Measurements from ENCODE around the gene PDGFB. TPM values are rescaled to one million over a fixed set of nuclear protein-coding genes. Genes with fewer than 3 reads are reported as not detected.
A peak's percentile ranks its signal among the peaks of the same experiment; 100 is the strongest.

The PDGFB gene
- total and polyA plus RNA-seq, 8 donors = 16.0 to 28.2 (median 23.3) TPM

DNA sequence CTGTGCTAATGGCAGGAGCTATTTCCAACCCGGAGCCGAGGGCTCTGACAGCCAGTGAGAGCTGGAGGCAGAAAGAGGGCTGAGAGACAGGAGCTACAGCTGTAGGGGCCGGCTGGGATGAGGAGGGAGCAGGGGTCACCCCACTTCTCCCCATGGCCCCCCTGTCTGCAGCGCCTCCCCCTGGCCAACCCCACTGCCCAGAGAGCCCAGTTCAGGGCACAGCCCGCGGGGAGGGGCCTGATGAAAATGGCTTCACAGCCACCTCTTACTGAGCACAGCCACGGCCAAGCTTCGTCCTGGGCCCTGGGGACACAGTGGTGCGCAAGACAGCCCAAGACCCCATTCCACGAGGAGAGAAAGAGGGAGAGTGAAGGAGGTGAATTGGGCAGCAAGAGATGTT is 46.7 kb upstream of the PDGFB start:
- Histone ChIP-seq H3K36me3 (no peaks in the 10 kb centered on the region), H3K9me3 (no peaks in the 10 kb centered on the region), H3K4me3 (no peak overlapping the region), H3K27ac (no peak overlapping the region), H3K4me1 (peaks cover 14 to 57% of the 10 kb centered on the region in 2 donors), H3K27me3 (no peaks in the 10 kb centered on the region)
- DNase-seq (no peak), ATAC-seq (no peak)
- TF ChIP-seq, protein P1, sequence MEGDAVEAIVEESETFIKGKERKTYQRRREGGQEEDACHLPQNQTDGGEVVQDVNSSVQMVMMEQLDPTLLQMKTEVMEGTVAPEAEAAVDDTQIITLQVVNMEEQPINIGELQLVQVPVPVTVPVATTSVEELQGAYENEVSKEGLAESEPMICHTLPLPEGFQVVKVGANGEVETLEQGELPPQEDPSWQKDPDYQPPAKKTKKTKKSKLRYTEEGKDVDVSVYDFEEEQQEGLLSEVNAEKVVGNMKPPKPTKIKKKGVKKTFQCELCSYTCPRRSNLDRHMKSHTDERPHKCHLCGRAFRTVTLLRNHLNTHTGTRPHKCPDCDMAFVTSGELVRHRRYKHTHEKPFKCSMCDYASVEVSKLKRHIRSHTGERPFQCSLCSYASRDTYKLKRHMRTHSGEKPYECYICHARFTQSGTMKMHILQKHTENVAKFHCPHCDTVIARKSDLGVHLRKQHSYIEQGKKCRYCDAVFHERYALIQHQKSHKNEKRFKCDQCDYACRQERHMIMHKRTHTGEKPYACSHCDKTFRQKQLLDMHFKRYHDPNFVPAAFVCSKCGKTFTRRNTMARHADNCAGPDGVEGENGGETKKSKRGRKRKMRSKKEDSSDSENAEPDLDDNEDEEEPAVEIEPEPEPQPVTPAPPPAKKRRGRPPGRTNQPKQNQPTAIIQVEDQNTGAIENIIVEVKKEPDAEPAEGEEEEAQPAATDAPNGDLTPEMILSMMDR (IDR thresholded peaks at IDR 0.05) = no peak
- intact Hi-C loops (cut with DNase I) = no loop called here

DNA sequence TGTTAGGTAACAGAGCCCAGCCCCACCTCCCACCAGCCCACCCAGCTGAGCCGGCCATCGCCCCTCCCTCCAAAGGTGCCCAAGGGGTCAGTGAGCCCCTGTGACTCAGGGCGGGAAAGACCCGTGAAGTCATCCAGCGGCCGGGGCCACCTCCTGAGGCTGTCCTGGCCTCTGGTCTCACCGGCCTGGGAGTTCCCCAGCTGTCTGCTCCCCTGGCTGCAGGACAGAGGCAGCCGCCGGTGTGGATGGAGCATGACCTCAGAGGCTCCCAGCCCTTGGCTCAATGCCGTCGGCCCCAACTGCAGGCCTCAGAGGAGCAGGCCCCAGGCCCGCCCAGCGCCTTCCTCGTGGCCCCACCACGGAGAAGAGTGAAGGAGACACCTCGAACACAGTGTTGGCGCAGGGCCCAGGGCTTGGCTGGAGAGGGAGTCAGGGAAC is 46.0 kb upstream of the PDGFB start:
- no peaks in the 10 kb centered on the region for H3K27me3 ChIP-seq
- ATAC-seq (peak; percentile 37), DNase-seq (peak in 2 of 4 donors; percentile 51 to 82)
- H3K4me3 ChIP-seq = no peak overlapping the region
- H3K36me3 ChIP-seq = no peaks in the 10 kb centered on the region
- intact Hi-C loops (cut with DNase I) = no loop called here
- H3K9me3 ChIP-seq = no peaks in the 10 kb centered on the region
- H3K27ac ChIP-seq = no peak overlapping the region
- TF ChIP-seq, protein P1 (IDR thresholded peaks at IDR 0.05) = no peak
- H3K4me1 ChIP-seq = peaks cover 14 to 64% of the 10 kb centered on the region in 2 donors

DNA sequence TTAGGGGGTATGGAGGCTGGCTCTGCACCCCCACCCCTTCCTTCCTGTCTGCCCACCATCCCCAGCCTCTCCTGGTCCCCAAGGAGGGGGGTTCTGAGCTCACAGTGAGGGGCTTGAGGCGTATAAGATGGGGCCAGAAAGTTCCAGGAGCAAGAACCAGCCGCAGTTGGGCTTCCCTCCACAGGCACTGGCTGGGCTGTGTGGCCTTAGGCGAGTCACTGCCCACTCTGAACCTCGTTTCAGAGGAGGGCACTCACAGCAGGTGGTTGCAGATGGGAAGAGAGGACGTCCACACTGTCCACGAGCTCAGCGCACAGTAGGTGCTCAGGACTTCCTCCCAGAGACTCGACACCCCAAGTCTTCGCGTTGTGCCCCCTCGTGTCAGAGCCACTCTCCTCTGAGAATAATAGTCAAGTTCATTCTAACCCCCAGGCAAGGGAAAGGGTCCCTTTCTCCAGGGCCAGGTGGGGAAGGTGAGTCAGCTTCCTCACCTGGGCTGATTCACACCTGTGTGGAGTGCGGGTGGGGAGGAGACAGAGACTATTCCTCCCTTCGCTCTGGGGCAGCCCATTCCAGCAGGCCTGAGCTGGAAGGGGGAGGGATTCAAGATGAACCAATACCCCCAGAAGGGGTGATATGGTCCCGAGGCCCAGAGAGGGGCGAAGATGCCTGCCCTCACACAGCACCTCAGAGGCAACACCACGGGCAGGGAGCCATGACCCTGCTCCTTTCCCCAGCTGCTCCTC is 45.4 kb upstream of the PDGFB start:
- ATAC-seq = no peak
- Histone ChIP-seq H3K27me3 (no peaks in the 10 kb centered on the region), H3K9me3 (peaks cover 0 to 3% of the 10 kb centered on the region in 2 donors), H3K4me3 (no peak overlapping the region), H3K36me3 (no peaks in the 10 kb centered on the region), H3K27ac (no peak overlapping the region), H3K4me1 (peaks cover 14 to 68% of the 10 kb centered on the region in 2 donors)
- TF ChIP-seq, protein P1 (IDR thresholded peaks at IDR 0.05) = no peak
- no peak for DNase-seq
- intact Hi-C loops (cut with DNase I) = no loop called here

DNA sequence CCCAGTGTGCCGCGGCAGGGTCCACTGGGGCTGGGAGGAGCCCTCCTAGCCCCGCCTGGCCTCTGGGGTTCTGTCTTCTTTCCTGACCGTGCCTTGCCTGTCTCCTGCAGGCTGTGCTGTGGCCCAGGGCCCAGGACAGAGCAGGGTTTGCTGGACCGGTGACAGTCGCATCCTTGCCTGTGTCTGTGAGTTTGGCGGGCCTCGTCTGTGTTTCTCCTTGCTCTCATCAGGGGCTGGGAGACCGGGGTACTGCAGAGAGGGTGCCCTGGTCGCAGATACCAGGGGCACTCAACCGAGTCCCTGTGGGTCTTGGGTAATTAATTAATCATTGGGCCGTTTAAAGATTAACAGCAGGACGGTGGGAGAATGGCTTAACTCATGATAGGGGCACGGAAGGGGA is 44.8 kb upstream of the PDGFB start:
- H3K36me3 ChIP-seq = no peaks in the 10 kb centered on the region
- DNase-seq (no peak), ATAC-seq (no peak)
- no peaks in the 10 kb centered on the region for H3K27me3 ChIP-seq
- no peak overlapping the region for H3K4me3 ChIP-seq
- H3K9me3 ChIP-seq = peaks cover 0 to 9% of the 10 kb centered on the region in 2 donors
- peaks cover 14 to 68% of the 10 kb centered on the region in 2 donors for H3K4me1 ChIP-seq
- no peak overlapping the region for H3K27ac ChIP-seq
- intact Hi-C loops (cut with DNase I) = no loop called here
- TF ChIP-seq, protein P1 (IDR thresholded peaks at IDR 0.05) = no peak

DNA sequence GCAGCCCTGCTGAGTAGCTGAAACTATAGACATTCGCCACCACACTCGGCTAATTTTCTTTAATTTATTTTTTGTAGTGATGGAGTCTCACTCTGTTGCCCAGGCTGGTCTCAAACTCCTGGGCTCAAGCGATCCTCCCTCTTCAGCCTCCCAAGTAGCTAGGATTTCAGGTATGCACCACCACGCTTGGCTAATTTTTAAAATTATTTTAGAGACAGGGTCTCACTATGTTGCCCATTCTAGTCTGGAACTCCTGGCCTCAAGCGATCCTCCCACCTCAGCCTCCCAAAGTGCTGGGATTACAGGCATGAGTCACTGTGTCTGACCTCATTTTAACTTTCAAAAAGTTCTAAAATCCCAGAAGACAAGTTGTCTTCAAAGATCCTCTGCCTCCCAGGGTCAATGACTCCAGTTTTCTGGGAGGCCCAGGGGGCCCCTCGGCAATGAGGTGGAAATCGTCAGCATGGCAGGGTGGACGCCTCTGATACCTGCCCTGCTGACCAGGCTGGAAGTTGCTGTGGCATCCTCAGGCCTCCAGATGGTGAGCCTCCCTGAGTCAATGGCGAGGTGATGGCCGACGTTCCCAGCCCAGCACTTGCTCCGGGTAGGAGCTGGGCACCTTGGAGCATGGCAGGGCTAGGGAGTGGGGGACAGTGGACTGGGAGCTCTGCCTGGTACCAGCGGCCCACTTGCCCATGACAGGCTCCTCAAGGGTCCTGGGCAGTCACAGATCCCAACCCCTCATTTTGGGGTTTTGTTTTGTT is 43.5 kb upstream of the PDGFB start:
- H3K4me1 ChIP-seq = peaks cover 16 to 74% of the 10 kb centered on the region in 2 donors
- TF ChIP-seq, protein P1 (IDR thresholded peaks at IDR 0.05) = no peak
- intact Hi-C loops (cut with DNase I) = no loop called here
- DNase-seq (no peak), ATAC-seq (no peak)
- no peaks in the 10 kb centered on the region for H3K36me3 ChIP-seq
- H3K9me3 ChIP-seq = peaks cover 0 to 11% of the 10 kb centered on the region in 2 donors
- H3K27me3 ChIP-seq = no peaks in the 10 kb centered on the region
- no peak overlapping the region for H3K27ac ChIP-seq
- H3K4me3 ChIP-seq = no peak overlapping the region
